Muscle of leg (tissue), 11 donors: ENCODE measurements around the gene GPHN. TPM values are rescaled to one million over a fixed set of nuclear protein-coding genes. Genes with fewer than 3 reads are reported as not detected.

Source experiments
- DNase-seq: peaks from one replicate; pipeline ENCODE4 v3.0.0; 2013
- H3K27ac ChIP-seq: one replicate; pipeline ENCODE4 v1.5.1; 2013; ENCODE audit warnings: mild to moderate bottlenecking, low read length, control low read depth
- H3K27me3 ChIP-seq: one replicate; pipeline ENCODE4 v1.6.1; 2013; ENCODE audit warnings: low read length; ENCODE audit not compliant: control insufficient read depth, insufficient read depth
- H3K36me3 ChIP-seq: one replicate; pipeline ENCODE4 v1.6.1; 2013; ENCODE audit warnings: low read length; ENCODE audit not compliant: control insufficient read depth, insufficient read depth
- H3K4me1 ChIP-seq: one replicate; pipeline ENCODE4 v1.6.1; 2013; ENCODE audit warnings: low read length; ENCODE audit not compliant: control insufficient read depth, insufficient read depth
- H3K4me3 ChIP-seq: one replicate; pipeline ENCODE4 v1.5.1; 2013; ENCODE audit warnings: low read length, control low read depth
- H3K9me3 ChIP-seq: replicated peaks from 2 replicates; pipeline ENCODE4 v1.6.1; 2013; ENCODE audit warnings: low read depth, low read length; ENCODE audit not compliant: control insufficient read depth
- WGBS: methylation state at CpG from one replicate; pipeline ENCODE4 v1.1.5; 2013; ENCODE audit warnings: missing lambda C conversion rate; ENCODE audit not compliant: insufficient coverage; 5-methylcytosine and 5-hydroxymethylcytosine counted together
- polyA plus RNA-seq, 8 donors: library from polyadenylated mRNA; unstranded; fragments of 120-200 nt; gene quantifications; one replicate each; pipeline versions ENCODE4 v1.2.1 to v1.2.3, GENCODE V29; 2013; ENCODE audit warnings: inconsistent platforms in 1 of 8, low replicate concordance in 1 of 8; ENCODE audit not compliant: insufficient read length in 8 of 8, insufficient read depth in 1 of 8
- total RNA-seq: library from RNA; stranded (reverse); fragments of 120-200 nt; gene quantifications from one replicate; pipeline ENCODE4 v1.2.4, GENCODE V29; 2013

Gene GPHN
- total and polyA plus RNA-seq, 9 donors = 13.6 to 19.4 (median 16.5) TPM

DNA sequence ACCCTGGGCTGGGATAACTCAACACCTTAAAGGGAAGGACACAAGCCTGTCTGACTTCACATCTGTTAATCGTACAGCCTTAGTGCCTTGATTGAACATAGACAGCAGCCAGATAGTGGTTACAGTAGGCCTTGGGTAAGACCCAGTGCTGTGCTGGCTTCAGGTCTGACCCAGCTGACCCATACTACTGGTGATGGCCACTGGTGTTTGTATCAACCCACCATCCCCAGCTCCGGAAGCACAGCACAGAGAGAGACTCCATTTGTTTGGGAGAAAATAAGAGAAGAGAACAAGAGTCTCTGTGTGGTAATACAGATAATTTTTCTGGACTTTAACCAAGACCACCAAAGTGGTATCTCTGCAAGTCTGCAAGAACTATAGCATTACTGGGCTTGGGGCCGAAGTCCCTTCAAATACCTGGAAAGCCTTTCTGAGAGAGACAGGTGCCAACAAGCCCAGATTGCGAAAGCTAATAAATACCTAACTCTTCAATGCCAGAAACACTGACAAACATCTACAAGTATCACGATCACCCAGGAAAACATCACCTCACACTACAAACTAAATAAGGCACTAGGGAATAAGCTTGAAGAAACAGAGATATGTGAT, 351.2 kb downstream of the GPHN start:
- no peak for DNase-seq
- H3K27me3 ChIP-seq = no peaks in the 10 kb centered on the region
- 83% methylated on average over 1 of the region's 5 CpGs for whole genome bisulfite sequencing
- no peaks in the 10 kb centered on the region for H3K4me1 ChIP-seq
- H3K27ac ChIP-seq = no peak overlapping the region
- H3K4me3 ChIP-seq = no peak overlapping the region
- no peaks in the 10 kb centered on the region for H3K9me3 ChIP-seq
- H3K36me3 ChIP-seq = no peaks in the 10 kb centered on the region

DNA sequence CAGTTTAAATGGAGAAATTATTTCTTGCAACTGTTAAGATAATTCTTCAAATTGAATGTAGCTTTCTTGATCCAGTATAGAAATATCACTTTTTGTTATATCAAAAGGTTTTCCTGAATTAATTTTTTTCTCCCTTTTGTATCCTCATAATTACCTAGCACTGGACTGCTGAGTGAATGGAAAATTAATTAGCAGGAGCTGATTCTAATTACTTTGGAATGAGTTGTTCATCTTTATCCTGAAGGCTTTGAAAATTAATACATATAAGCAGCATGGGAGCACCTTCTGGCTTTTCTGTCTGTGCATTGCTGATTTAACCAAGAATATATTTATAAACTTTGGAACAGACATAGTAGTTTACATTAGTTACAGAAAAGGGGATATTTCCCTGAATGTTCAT, 373.6 kb downstream of the GPHN start:
- DNase-seq = no peak
- no peak overlapping the region for H3K27ac ChIP-seq

DNA sequence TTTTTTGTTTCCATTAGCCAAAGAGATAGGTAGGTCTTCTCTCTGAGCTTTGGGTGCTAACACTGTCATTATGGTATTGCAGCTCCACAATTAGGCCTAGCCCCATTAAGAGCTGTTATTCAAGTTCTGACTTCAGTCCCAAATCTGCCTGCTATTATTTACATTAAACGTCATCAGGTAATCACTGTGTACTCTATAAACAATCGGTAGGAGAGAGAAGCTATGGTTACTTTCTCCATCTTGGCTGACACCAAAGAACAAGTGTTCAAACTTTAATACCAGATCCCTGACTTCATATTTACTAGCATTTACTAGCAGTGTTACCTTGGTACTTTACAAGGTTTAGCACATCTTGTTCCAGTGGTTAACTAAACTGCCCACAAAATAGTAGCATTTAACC, 376.2 kb downstream of the GPHN start:
- WGBS = no CpG with 5 or more reads among the region's 2 CpGs
- Histone ChIP-seq H3K9me3 (peaks cover 3% of the 10 kb centered on the region), H3K36me3 (no peaks in the 10 kb centered on the region), H3K27me3 (no peaks in the 10 kb centered on the region), H3K4me1 (no peaks in the 10 kb centered on the region), H3K27ac (no peak overlapping the region), H3K4me3 (no peak overlapping the region)
- no peak for DNase-seq

More for the DNA sequence above, 373.6 kb downstream of the GPHN start:
- Histone ChIP-seq H3K4me3 (no peak overlapping the region), H3K9me3 (peaks cover 3% of the 10 kb centered on the region), H3K36me3 (no peaks in the 10 kb centered on the region), H3K27me3 (no peaks in the 10 kb centered on the region), H3K4me1 (no peaks in the 10 kb centered on the region)

DNA sequence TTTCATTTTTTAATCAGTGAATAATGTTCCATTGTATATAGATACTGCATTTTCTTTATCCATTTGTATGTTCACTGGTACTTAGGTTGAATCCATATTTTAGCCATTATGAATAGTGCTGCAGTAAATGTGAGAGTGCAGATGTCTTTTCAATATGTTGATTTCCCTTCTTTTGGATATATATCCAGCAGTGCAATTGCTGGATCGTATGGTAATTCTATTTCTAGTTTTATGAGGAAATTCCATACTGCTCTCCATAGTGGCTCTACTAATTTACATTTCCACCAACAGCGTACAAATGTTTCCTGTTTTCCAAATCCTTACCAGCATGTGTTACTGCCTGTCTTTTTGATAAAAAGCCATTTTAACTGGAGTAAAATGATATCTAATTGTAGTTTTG, 392.8 kb downstream of the GPHN start:
- no CpG with 5 or more reads among the region's 2 CpGs for whole genome bisulfite sequencing
- Histone ChIP-seq H3K4me1 (no peaks in the 10 kb centered on the region), H3K27me3 (no peaks in the 10 kb centered on the region), H3K36me3 (no peaks in the 10 kb centered on the region), H3K9me3 (peaks cover 3% of the 10 kb centered on the region), H3K27ac (no peak overlapping the region), H3K4me3 (no peak overlapping the region)
- peak; percentile 25 for DNase-seq

DNA sequence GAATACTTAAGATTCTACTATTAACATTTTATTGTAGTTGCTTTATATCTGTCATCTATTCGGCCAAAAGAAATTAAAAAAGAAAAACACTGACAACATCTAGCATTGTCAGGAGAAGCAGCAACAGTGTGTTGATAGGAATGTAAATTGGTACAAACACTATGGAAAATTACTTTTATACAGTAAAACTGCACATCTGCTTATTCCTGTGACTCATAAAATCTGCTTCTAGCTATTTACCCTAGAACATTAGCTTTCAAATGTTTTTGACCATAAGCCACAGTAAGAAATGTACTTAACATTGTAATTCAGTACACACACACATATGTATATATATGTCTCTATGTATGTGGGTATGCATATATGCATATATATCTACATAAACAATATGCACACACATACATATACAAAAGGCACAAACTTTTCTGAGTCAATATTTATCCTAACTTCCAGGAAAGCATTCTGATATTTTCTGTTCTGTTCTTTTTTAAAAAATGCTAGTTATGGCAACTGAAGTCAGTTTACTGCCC, 402.4 kb downstream of the GPHN start:
- DNase-seq = no peak
- no CpG with 5 or more reads among the region's 1 CpG for WGBS

DNA sequence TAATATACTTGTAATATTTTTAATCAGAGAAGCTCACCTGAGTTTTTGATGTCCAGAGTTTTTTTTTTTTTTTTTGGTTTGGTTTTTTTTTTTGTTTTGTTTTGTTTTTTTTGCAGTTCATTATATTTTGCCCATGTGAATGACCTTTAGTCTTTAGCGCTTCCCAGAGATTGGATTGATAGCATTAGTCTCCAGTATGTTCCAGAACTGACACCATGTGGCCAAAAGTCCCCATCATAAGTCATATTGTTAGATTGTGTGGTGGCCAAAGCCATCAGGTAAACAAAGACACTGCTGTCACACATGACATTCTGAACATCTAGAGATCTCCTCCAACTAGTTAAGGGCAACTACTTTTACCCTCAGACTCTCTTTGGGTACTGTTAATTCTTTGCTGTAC, 408.5 kb downstream of the GPHN start:
- no peaks in the 10 kb centered on the region for H3K4me1 ChIP-seq
- WGBS = no CpG with 5 or more reads among the region's 1 CpG

More for the DNA sequence above, 402.4 kb downstream of the GPHN start:
- H3K27ac ChIP-seq = no peak overlapping the region
- no peaks in the 10 kb centered on the region for H3K27me3 ChIP-seq
- no peaks in the 10 kb centered on the region for H3K9me3 ChIP-seq
- no peak overlapping the region for H3K4me3 ChIP-seq
- no peaks in the 10 kb centered on the region for H3K36me3 ChIP-seq
- H3K4me1 ChIP-seq = no peaks in the 10 kb centered on the region

DNA sequence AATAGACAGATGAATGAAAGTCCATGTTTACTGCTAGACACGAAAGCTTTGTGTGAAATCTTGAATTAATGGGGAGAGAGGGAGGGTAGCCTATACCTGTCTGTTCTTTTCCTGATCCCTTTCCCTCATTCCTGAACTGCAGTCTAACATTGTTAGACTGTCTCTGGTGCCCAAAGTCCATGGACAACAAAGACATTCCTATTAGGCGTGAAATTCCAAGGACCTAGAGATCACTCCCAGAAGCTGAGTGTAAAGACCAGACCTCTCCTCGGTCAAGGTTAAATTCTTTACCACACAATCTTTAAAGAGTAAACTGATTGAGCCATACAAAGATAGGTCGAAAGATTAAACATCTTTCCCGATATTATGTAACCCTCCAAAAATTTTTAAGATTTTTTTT, 410.6 kb downstream of the GPHN start:
- H3K4me3 ChIP-seq = no peak overlapping the region
- WGBS = 100% methylated on average over 1 of the region's 5 CpGs
- H3K9me3 ChIP-seq = no peaks in the 10 kb centered on the region
- peaks cover 2% of the 10 kb centered on the region for H3K36me3 ChIP-seq
- no peak overlapping the region for H3K27ac ChIP-seq
- no peaks in the 10 kb centered on the region for H3K27me3 ChIP-seq
- no peak for DNase-seq
- no peaks in the 10 kb centered on the region for H3K4me1 ChIP-seq

More for the DNA sequence above, 408.5 kb downstream of the GPHN start:
- H3K4me3 ChIP-seq = no peak overlapping the region
- no peak overlapping the region for H3K27ac ChIP-seq
- peaks cover 2% of the 10 kb centered on the region for H3K36me3 ChIP-seq
- H3K27me3 ChIP-seq = no peaks in the 10 kb centered on the region
- DNase-seq = peak; percentile 5
- no peaks in the 10 kb centered on the region for H3K9me3 ChIP-seq

DNA sequence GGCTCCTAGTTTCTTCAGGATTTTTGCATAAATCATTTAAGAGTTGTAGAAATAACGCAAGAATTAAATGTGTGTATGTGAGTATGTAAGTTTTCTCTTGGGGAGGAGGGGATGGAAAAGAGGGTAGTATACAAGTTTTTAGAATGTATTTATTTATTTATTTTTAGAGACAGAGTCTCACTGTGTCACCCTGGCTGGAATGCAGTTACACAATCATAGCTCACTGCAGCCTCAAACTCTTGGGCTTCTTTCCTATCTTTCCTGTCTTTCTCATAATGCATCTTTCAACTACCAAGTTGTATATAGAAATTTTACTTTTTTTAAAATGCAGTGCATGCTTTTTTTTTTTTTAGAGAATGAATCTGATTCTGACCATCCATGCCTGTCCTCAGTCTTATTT, 412.2 kb downstream of the GPHN start:
- DNase-seq = no peak

DNA sequence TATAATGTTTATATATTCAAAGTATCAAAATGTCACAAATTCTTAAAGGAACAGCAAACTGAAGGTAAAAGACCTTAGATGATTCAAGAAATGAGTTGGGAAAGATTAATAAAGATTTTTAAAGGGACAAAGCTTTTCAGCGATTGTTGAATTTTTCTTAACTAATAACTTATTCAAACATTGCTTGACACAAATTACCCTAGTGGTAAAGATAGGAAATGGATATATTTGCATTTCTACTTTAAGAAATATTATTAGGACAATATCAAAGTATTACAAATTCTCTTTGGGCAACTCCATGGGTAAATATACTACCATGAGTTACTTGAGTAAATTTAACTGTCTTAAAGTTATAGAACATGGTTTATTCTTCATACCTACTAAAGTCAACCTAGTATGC, 415.3 kb downstream of the GPHN start:
- H3K4me3 ChIP-seq = no peak overlapping the region
- H3K4me1 ChIP-seq = no peaks in the 10 kb centered on the region
- H3K27me3 ChIP-seq = no peaks in the 10 kb centered on the region
- H3K9me3 ChIP-seq = no peaks in the 10 kb centered on the region
- no peak for DNase-seq
- no peaks in the 10 kb centered on the region for H3K36me3 ChIP-seq
- WGBS = no CpG with 5 or more reads among the region's 1 CpG
- no peak overlapping the region for H3K27ac ChIP-seq

More for the DNA sequence above, 412.2 kb downstream of the GPHN start:
- WGBS = 100% methylated on average over 1 of the region's 1 CpG
- Histone ChIP-seq H3K4me3 (no peak overlapping the region), H3K4me1 (no peaks in the 10 kb centered on the region), H3K9me3 (no peaks in the 10 kb centered on the region), H3K27me3 (no peaks in the 10 kb centered on the region), H3K36me3 (peaks cover 2% of the 10 kb centered on the region), H3K27ac (no peak overlapping the region)

DNA sequence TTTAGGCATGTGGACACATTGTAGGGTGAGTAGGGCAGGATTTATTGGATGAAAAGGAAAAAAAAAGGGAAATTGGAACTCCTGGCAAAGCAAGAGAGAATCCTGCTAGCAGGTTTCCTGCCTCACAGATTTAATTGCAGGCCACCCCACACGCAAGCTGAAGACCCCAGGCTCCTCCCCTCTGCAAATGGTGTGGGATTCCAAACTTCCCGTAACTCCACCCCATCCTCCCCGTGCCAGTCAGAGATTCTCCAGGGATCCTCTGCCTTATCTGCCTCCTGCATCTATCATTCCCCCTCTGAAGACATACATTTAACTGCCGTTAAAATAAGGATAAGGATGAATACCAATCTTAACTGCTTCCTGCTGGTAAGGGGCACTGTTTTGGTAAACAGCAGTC, 431.5 kb downstream of the GPHN start:
- no peak for DNase-seq
- Histone ChIP-seq H3K4me1 (no peaks in the 10 kb centered on the region), H3K36me3 (peaks cover 2% of the 10 kb centered on the region), H3K27ac (no peak overlapping the region), H3K9me3 (peaks cover 11% of the 10 kb centered on the region), H3K27me3 (no peaks in the 10 kb centered on the region), H3K4me3 (no peak overlapping the region)
- 33% methylated on average over 1 of the region's 4 CpGs for WGBS

DNA sequence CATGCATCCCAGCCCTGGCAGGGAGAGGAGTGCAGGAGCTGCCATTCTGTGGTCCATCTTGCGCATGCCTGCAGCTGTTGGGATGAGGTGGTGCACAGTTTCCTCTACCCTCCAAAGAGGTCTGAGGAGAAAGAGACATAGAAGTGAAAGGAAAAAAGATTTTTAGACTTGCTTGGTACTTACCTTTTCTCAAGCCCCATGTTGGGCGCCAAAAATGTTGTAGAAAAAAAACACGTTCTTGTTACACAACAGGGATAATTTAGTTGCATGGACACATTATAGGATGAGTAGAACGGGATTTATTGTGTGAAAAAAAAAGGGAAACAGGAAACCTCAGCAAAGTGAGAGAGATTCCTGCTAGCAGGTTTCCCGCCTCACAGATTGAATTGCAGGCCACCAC, 436.9 kb downstream of the GPHN start:
- 89% methylated on average over 4 of the region's 5 CpGs for WGBS
- no peaks in the 10 kb centered on the region for H3K36me3 ChIP-seq
- peak; percentile 19 for DNase-seq
- no peak overlapping the region for H3K27ac ChIP-seq
- no peaks in the 10 kb centered on the region for H3K27me3 ChIP-seq
- no peaks in the 10 kb centered on the region for H3K4me1 ChIP-seq
- peaks cover 29% of the 10 kb centered on the region for H3K9me3 ChIP-seq
- no peak overlapping the region for H3K4me3 ChIP-seq
